ENCODE measurements around the gene EEPD1. TPM values are rescaled to one million over a fixed set of nuclear protein-coding genes. Genes with fewer than 3 reads are reported as not detected.

The EEPD1 gene
- total RNA-seq, 1 experiment from 2014 or later = 48.0 TPM

DNA sequence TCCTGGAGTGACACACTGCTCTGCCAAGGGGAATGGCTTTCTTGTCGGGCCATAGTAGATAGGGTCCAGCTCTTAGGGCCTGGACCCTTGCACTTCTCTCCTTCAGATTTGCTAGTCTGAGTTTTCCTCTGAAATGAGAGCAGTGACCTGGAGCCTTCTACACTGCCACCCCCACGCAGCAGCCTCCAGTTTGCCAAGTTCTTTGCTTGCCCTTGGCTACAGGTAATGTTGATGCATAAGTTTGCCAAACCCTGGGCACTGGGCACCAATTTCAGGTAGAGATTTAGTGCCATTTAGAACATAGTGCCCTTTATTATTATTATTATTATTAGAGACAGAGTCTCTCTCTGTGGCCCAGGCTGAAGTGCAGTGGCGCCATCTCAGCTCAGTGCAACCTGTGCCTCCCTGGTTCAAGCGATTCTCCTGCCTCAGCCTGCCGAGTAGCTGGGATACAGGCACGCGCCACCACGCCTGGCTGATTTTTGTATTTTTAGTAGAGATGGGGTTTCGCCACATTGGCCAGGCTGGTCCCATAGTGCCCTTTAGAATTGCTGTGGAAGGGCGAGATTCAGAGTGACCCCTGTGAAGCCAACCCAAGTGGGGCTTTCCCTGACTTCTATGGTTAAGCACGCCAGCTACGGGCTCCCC is 14.5 kb downstream of the EEPD1 start:
- DNase-seq (ENCODE audit: low read depth, low spot score) (no peak), ATAC-seq (no peak)
- TF ChIP-seq TCF7L2 (IDR thresholded peaks at IDR 0.05; ENCODE audit: low read depth, low read length) (no peak), SIN3A (IDR thresholded peaks at IDR 0.05; ENCODE audit: borderline replicate concordance, insufficient read depth, low read depth, low read length) (no peak), POLR2AphosphoS5 (IDR thresholded peaks at IDR 0.05; ENCODE audit: low read depth, low read length) (no peak)
- TF ChIP-seq, protein P1, sequence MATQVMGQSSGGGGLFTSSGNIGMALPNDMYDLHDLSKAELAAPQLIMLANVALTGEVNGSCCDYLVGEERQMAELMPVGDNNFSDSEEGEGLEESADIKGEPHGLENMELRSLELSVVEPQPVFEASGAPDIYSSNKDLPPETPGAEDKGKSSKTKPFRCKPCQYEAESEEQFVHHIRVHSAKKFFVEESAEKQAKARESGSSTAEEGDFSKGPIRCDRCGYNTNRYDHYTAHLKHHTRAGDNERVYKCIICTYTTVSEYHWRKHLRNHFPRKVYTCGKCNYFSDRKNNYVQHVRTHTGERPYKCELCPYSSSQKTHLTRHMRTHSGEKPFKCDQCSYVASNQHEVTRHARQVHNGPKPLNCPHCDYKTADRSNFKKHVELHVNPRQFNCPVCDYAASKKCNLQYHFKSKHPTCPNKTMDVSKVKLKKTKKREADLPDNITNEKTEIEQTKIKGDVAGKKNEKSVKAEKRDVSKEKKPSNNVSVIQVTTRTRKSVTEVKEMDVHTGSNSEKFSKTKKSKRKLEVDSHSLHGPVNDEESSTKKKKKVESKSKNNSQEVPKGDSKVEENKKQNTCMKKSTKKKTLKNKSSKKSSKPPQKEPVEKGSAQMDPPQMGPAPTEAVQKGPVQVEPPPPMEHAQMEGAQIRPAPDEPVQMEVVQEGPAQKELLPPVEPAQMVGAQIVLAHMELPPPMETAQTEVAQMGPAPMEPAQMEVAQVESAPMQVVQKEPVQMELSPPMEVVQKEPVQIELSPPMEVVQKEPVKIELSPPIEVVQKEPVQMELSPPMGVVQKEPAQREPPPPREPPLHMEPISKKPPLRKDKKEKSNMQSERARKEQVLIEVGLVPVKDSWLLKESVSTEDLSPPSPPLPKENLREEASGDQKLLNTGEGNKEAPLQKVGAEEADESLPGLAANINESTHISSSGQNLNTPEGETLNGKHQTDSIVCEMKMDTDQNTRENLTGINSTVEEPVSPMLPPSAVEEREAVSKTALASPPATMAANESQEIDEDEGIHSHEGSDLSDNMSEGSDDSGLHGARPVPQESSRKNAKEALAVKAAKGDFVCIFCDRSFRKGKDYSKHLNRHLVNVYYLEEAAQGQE (IDR thresholded peaks at IDR 0.05; ENCODE audit: insufficient read depth in 1 of 2, low read depth in 2 of 2, low read length in 1 of 2) = no peak
- TF ChIP-seq, protein P2, sequence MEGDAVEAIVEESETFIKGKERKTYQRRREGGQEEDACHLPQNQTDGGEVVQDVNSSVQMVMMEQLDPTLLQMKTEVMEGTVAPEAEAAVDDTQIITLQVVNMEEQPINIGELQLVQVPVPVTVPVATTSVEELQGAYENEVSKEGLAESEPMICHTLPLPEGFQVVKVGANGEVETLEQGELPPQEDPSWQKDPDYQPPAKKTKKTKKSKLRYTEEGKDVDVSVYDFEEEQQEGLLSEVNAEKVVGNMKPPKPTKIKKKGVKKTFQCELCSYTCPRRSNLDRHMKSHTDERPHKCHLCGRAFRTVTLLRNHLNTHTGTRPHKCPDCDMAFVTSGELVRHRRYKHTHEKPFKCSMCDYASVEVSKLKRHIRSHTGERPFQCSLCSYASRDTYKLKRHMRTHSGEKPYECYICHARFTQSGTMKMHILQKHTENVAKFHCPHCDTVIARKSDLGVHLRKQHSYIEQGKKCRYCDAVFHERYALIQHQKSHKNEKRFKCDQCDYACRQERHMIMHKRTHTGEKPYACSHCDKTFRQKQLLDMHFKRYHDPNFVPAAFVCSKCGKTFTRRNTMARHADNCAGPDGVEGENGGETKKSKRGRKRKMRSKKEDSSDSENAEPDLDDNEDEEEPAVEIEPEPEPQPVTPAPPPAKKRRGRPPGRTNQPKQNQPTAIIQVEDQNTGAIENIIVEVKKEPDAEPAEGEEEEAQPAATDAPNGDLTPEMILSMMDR (IDR thresholded peaks at IDR 0.05) = no peak
- Histone ChIP-seq H3K9me3 (ENCODE audit: control insufficient read depth, insufficient read depth, low read depth, low read length) (no peaks in the 10 kb centered on the region), H3K4me3 (ENCODE audit: low read depth in 2 of 2, low read length in 2 of 2) (no peak overlapping the region), H3K36me3 (ENCODE audit: control insufficient read depth, insufficient read depth, low read length) (peaks cover 5% of the 10 kb centered on the region; the same call in 1 of the 2 replicates), H3K4me1 (ENCODE audit: control insufficient read depth, insufficient read depth, low read length) (peaks cover 25% of the 10 kb centered on the region), H3K27ac (ENCODE audit: low read length) (no peak overlapping the region), H3K27me3 (ENCODE audit: control insufficient read depth, insufficient read depth, low read length) (no peaks in the 10 kb centered on the region)
- ChIA-PET POLR2A (no interaction called here), CTCF (no interaction called here)
- intact Hi-C loops (cut with micrococcal nuclease; ENCODE audit: unreplicated experiment) = no loop called here
- no TSS peak for BruUV-seq (replicated peaks)
- in situ Hi-C loops (cut with HindIII; ENCODE audit: low pct_unique_long_range_greater_than_20kb, low sequenced_read_pairs) = no loop called here

DNA sequence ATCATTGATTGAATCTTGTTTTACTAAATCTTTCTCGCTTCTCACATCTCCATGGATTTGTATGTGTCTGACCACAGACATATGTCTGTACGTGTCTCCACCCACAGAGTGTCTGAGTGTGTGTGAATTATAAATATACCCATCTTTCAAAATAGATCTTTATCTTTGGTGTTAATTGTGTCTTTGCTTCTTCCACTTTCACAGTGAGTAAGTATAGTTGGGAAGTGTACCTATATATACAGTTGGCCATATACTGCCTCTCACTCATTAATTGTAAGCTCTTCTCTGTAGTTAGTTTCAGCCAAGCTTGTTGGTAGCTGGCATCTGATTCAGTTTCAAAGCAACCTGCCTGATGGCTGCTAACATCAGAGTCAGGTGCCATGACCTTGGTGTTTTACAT is 18.4 kb downstream of the EEPD1 start:
- intact Hi-C loops (cut with micrococcal nuclease; ENCODE audit: unreplicated experiment) = no loop called here
- Histone ChIP-seq H3K27me3 (ENCODE audit: control insufficient read depth, insufficient read depth, low read length) (no peaks in the 10 kb centered on the region), H3K4me3 (ENCODE audit: low read depth in 2 of 2, low read length in 2 of 2) (no peak overlapping the region), H3K9me3 (ENCODE audit: control insufficient read depth, insufficient read depth, low read depth, low read length) (no peaks in the 10 kb centered on the region), H3K4me1 (ENCODE audit: control insufficient read depth, insufficient read depth, low read length) (peaks cover 12% of the 10 kb centered on the region; the same call in 1 of the 2 replicates), H3K36me3 (ENCODE audit: control insufficient read depth, insufficient read depth, low read length) (0 out of 2 replicates have a peak, but pooled peaks cover 3% of the 10 kb centered on the region), H3K27ac (ENCODE audit: low read length) (no peak overlapping the region)
- no peak for DNase-seq (ENCODE audit: low read depth, low spot score)
- in situ Hi-C loops (cut with HindIII; ENCODE audit: low pct_unique_long_range_greater_than_20kb, low sequenced_read_pairs) = no loop called here
- TF ChIP-seq SIN3A (IDR thresholded peaks at IDR 0.05; ENCODE audit: borderline replicate concordance, insufficient read depth, low read depth, low read length) = no peak
- TF ChIP-seq, protein P1 (IDR thresholded peaks at IDR 0.05; ENCODE audit: insufficient read depth in 1 of 2, low read depth in 2 of 2, low read length in 1 of 2) = no peak
- no peak for ATAC-seq
- BruUV-seq (replicated peaks) = no TSS peak
- POLR2A ChIA-PET = no interaction called here
- CTCF ChIA-PET = no interaction called here

All from Panc1 (cell line).